Activated CD4-positive, alpha-beta memory T cell treated with anti-CD3 and anti-CD28 coated beads, Interleukin-2, amount 10 ng/mL, durations not matched to agents 7 days and 5 days (primary cell): ENCODE data around the gene MGAT3. TPM values are rescaled to one million over a fixed set of nuclear protein-coding genes. Genes with fewer than 3 reads are reported as not detected.
A peak's percentile ranks its signal among the peaks of the same experiment; 100 is the strongest.

ENCODE experiments used
- CTCF ChIA-PET: fragments of 350-600 bp; sonication (Branson Sonifier 250); formaldehyde crosslinking; loops from one replicate; lab custom pipeline; 2021; ENCODE audit warnings: antibody characterized with exemption, inconsistent platforms; lab: Charles Lee
- POLR2A ChIA-PET: fragments of 350-600 bp; sonication (Branson Sonifier 250); formaldehyde crosslinking; loops from one replicate; lab custom pipeline; 2021; ENCODE audit warnings: antibody characterized with exemption; lab: Charles Lee
- DNase-seq: peaks from one replicate; pipeline ENCODE4 v3.0.0-alpha.2; 2020
- H3K27ac Mint-ChIP-seq: one replicate; pipeline ENCODE4 v1.8.0; 2021; ENCODE audit warnings: mild to moderate bottlenecking, mixed read lengths
- H3K27me3 Mint-ChIP-seq: one replicate; pipeline ENCODE4 v1.8.0; 2021; ENCODE audit warnings: mixed read lengths
- H3K36me3 Mint-ChIP-seq: one replicate; pipeline ENCODE4 v1.8.0; 2021; ENCODE audit warnings: low read depth, mixed read lengths
- H3K4me1 Mint-ChIP-seq: one replicate; pipeline ENCODE4 v1.8.0; 2021; ENCODE audit warnings: mixed read lengths
- H3K4me3 Mint-ChIP-seq: one replicate; pipeline ENCODE4 v1.8.0; 2021; ENCODE audit warnings: mild to moderate bottlenecking, mixed read lengths
- H3K9me3 Mint-ChIP-seq: one replicate; pipeline ENCODE4 v1.8.0; 2021; ENCODE audit warnings: mixed read lengths
- total RNA-seq, 2 experiments: library from RNA; stranded (reverse); gene quantifications; one replicate each; pipeline ENCODE4 v1.2.3, GENCODE V29; 2021

MGAT3 gene
- total RNA-seq, 2 experiments from 2014 or later, result 0.55 to 0.83 TPM

GRCh38 chr22:39418696-39419095 is 38.1 kb upstream of the MGAT3 start:
- ChIA-PET CTCF (no interaction called here), POLR2A (no interaction called here)
- H3K27ac Mint-ChIP-seq, result no peak overlapping the region
- no peak for DNase-seq
- H3K4me1 Mint-ChIP-seq, result peaks cover 6% of the 10 kb centered on the region
- no peaks in the 10 kb centered on the region for H3K27me3 Mint-ChIP-seq
- H3K9me3 Mint-ChIP-seq, result no peaks in the 10 kb centered on the region
- H3K36me3 Mint-ChIP-seq, result peaks cover 31% of the 10 kb centered on the region
- H3K4me3 Mint-ChIP-seq, result no peak overlapping the region

GRCh38 chr22:39419096-39419495 is 37.7 kb upstream of the MGAT3 start:
- Mint-ChIP-seq H3K4me3 (no peak overlapping the region), H3K9me3 (no peaks in the 10 kb centered on the region), H3K36me3 (peaks cover 34% of the 10 kb centered on the region), H3K27me3 (no peaks in the 10 kb centered on the region), H3K27ac (no peak overlapping the region), H3K4me1 (peaks cover 2% of the 10 kb centered on the region)
- POLR2A ChIA-PET, result no interaction called here
- CTCF ChIA-PET, result no interaction called here
- DNase-seq, result no peak

GRCh38 chr22:39419911-39420310 is 36.9 kb upstream of the MGAT3 start:
- Mint-ChIP-seq H3K36me3 (peaks cover 35% of the 10 kb centered on the region), H3K9me3 (no peaks in the 10 kb centered on the region), H3K27me3 (no peaks in the 10 kb centered on the region), H3K4me1 (no peaks in the 10 kb centered on the region), H3K4me3 (no peak overlapping the region), H3K27ac (no peak overlapping the region)
- POLR2A ChIA-PET, result no interaction called here
- CTCF ChIA-PET, result no interaction called here
- no peak for DNase-seq

- Mint-ChIP-seq H3K36me3 (peaks cover 36% of the 10 kb centered on the region), H3K27me3 (no peaks in the 10 kb centered on the region)
- CTCF ChIA-PET, result no interaction called here
Observed at GRCh38 chr22:39421691-39422090, 35.1 kb upstream of the MGAT3 start.

GRCh38 chr22:39422101-39422500 is 34.7 kb upstream of the MGAT3 start:
- no peaks in the 10 kb centered on the region for H3K27me3 Mint-ChIP-seq
- H3K36me3 Mint-ChIP-seq, result peaks cover 35% of the 10 kb centered on the region
- POLR2A ChIA-PET, result no interaction called here
- DNase-seq, result no peak
- H3K4me1 Mint-ChIP-seq, result no peaks in the 10 kb centered on the region
- no peak overlapping the region for H3K27ac Mint-ChIP-seq
- H3K9me3 Mint-ChIP-seq, result no peaks in the 10 kb centered on the region
- CTCF ChIA-PET, result no interaction called here
- H3K4me3 Mint-ChIP-seq, result no peak overlapping the region

More at GRCh38 chr22:39421691-39422090, 35.1 kb upstream of the MGAT3 start:
- POLR2A ChIA-PET, result no interaction called here
- H3K27ac Mint-ChIP-seq, result peak overlapping the region; percentile 18
- H3K9me3 Mint-ChIP-seq, result no peaks in the 10 kb centered on the region
- H3K4me3 Mint-ChIP-seq, result no peak overlapping the region
- H3K4me1 Mint-ChIP-seq, result no peaks in the 10 kb centered on the region
- DNase-seq, result no peak

- Mint-ChIP-seq H3K36me3 (peaks cover 40% of the 10 kb centered on the region), H3K27ac (no peak overlapping the region), H3K4me1 (no peaks in the 10 kb centered on the region), H3K9me3 (no peaks in the 10 kb centered on the region), H3K27me3 (no peaks in the 10 kb centered on the region), H3K4me3 (no peak overlapping the region)
- POLR2A ChIA-PET, result no interaction called here
- CTCF ChIA-PET, result interaction anchor here (0.7 kb wide), 1 partner anchor 68 kb away, joined by 5 read pairs; no protein-coding TSS in a partner anchor
- no peak for DNase-seq
Observed at GRCh38 chr22:39422721-39423120, 34.1 kb upstream of the MGAT3 start.

- H3K27me3 Mint-ChIP-seq, result no peaks in the 10 kb centered on the region
- H3K27ac Mint-ChIP-seq, result no peak overlapping the region
- no peaks in the 10 kb centered on the region for H3K4me1 Mint-ChIP-seq
- no peak overlapping the region for H3K4me3 Mint-ChIP-seq
- peaks cover 32% of the 10 kb centered on the region for H3K36me3 Mint-ChIP-seq
- DNase-seq, result no peak
- ChIA-PET POLR2A (no interaction called here), CTCF (no interaction called here)
- no peaks in the 10 kb centered on the region for H3K9me3 Mint-ChIP-seq
Observed at GRCh38 chr22:39423976-39424375, 32.8 kb upstream of the MGAT3 start.

- Mint-ChIP-seq H3K9me3 (no peaks in the 10 kb centered on the region), H3K4me3 (no peak overlapping the region), H3K27ac (no peak overlapping the region), H3K4me1 (no peaks in the 10 kb centered on the region), H3K36me3 (peaks cover 31% of the 10 kb centered on the region), H3K27me3 (no peaks in the 10 kb centered on the region)
- no peak for DNase-seq
- POLR2A ChIA-PET, result no interaction called here
- CTCF ChIA-PET, result interaction anchor here (0.7 to 1.3 kb wide), 2 partner anchors 11 to 381 kb away, joined by 3 to 4 read pairs; no protein-coding TSS in a partner anchor
Observed at GRCh38 chr22:39426380-39427043, 30.3 kb upstream of the MGAT3 start.

GRCh38 chr22:39427751-39428596 is 28.8 kb upstream of the MGAT3 start:
- DNase-seq, result no peak
- ChIA-PET POLR2A (no interaction called here), CTCF (interaction anchor here (1.3 kb wide), 1 partner anchor 9 kb away, joined by 4 read pairs; no protein-coding TSS in a partner anchor)
- Mint-ChIP-seq H3K27ac (no peak overlapping the region), H3K9me3 (no peaks in the 10 kb centered on the region), H3K4me1 (no peaks in the 10 kb centered on the region), H3K4me3 (no peak overlapping the region), H3K36me3 (peaks cover 23% of the 10 kb centered on the region), H3K27me3 (no peaks in the 10 kb centered on the region)

GRCh38 chr22:39428597-39429071 is 28.2 kb upstream of the MGAT3 start:
- DNase-seq, result no peak
- ChIA-PET CTCF (no interaction called here), POLR2A (no interaction called here)
- Mint-ChIP-seq H3K27me3 (no peaks in the 10 kb centered on the region), H3K36me3 (peaks cover 22% of the 10 kb centered on the region), H3K9me3 (no peaks in the 10 kb centered on the region), H3K4me1 (no peaks in the 10 kb centered on the region), H3K4me3 (no peak overlapping the region), H3K27ac (no peak overlapping the region)

GRCh38 chr22:39429186-39429585 is 27.6 kb upstream of the MGAT3 start:
- no peaks in the 10 kb centered on the region for H3K9me3 Mint-ChIP-seq
- ChIA-PET POLR2A (no interaction called here), CTCF (no interaction called here)
- DNase-seq, result no peak
- no peak overlapping the region for H3K27ac Mint-ChIP-seq
- no peak overlapping the region for H3K4me3 Mint-ChIP-seq
- H3K27me3 Mint-ChIP-seq, result no peaks in the 10 kb centered on the region
- no peaks in the 10 kb centered on the region for H3K4me1 Mint-ChIP-seq
- H3K36me3 Mint-ChIP-seq, result peaks cover 18% of the 10 kb centered on the region

GRCh38 chr22:39429916-39430575 is 26.8 kb upstream of the MGAT3 start:
- H3K4me3 Mint-ChIP-seq, result no peak overlapping the region
- no peaks in the 10 kb centered on the region for H3K4me1 Mint-ChIP-seq
- ChIA-PET POLR2A (no interaction called here), CTCF (no interaction called here)
- no peak for DNase-seq
- H3K27me3 Mint-ChIP-seq, result no peaks in the 10 kb centered on the region
- H3K27ac Mint-ChIP-seq, result no peak overlapping the region
- H3K36me3 Mint-ChIP-seq, result peaks cover 18% of the 10 kb centered on the region
- H3K9me3 Mint-ChIP-seq, result no peaks in the 10 kb centered on the region

GRCh38 chr22:39430576-39431150 is 26.1 kb upstream of the MGAT3 start:
- H3K9me3 Mint-ChIP-seq, result no peaks in the 10 kb centered on the region
- H3K27ac Mint-ChIP-seq, result no peak overlapping the region
- ChIA-PET POLR2A (no interaction called here), CTCF (no interaction called here)
- no peaks in the 10 kb centered on the region for H3K27me3 Mint-ChIP-seq
- H3K4me1 Mint-ChIP-seq, result no peaks in the 10 kb centered on the region
- DNase-seq, result no peak
- H3K36me3 Mint-ChIP-seq, result peaks cover 18% of the 10 kb centered on the region
- H3K4me3 Mint-ChIP-seq, result no peak overlapping the region
